GM18502 (cell line): ENCODE data around the gene CPNE2.
"Not testable (repeated sequence)": the region's sequence is repeated elsewhere in the genome, so short reads cannot be mapped to it uniquely, and the experiment has no call there.

Experiments
- ATAC-seq: cut with Tn5 transposase; IDR thresholded peaks from one replicate; pipeline ENCODE4 v1.9.1; 2021; ENCODE audit warnings: mild to moderate bottlenecking; ENCODE audit not compliant: unreplicated experiment, poor library complexity

CPNE2 gene

DNA sequence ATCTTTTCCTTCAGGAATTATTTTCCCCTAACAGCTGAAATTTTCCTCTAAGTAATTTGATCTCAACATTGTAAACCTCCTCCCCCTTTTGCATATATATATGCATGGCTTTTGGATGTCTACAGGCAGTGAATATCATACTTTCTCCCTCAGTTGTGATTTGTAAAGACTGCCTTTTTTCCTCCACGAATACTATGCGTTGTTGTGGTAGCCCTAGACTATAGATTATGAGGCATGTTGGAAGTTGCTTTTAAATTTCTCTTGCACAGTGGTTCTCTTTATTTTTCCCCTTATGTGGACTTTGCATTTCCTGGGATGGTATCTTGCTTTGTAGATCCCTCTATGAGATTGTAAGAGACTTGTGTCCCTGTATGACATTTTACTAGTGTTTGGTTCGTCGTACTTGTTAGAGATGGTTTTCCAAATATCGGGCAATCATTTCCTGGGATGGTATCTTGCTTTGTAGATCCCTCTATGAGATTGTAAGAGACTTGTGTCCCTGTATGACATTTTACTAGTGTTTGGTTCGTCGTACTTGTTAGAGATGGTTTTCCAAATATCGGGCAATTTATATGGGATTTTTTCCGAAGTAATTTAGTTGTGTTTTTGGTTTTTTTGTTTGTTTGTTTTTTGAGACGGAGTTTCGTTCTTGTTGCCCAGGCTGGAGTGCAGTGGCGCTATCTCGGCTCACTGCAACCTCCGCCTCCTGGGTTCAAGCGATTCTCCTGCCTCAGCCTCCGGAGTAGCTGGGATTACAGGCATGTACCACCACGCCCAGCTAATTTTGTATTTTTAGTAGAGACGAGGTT is 95.7 kb downstream of the CPNE2 start:
- not testable (repeated sequence) for ATAC-seq

DNA sequence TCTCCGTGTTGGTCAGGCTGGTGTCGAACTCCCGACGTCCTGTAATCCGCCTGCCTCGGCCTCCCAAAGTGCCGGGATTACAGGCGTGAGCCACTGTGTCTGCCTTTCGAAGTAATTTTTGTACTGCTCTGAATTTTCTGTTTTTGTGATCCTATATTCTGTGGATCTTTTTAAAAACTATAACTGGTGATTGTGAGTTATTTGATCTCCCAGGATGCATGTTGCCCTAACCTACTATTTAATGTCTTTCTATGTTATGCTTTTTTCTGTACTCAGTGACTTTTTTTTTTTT is 96.3 kb downstream of the CPNE2 start:
- ATAC-seq = no peak

DNA sequence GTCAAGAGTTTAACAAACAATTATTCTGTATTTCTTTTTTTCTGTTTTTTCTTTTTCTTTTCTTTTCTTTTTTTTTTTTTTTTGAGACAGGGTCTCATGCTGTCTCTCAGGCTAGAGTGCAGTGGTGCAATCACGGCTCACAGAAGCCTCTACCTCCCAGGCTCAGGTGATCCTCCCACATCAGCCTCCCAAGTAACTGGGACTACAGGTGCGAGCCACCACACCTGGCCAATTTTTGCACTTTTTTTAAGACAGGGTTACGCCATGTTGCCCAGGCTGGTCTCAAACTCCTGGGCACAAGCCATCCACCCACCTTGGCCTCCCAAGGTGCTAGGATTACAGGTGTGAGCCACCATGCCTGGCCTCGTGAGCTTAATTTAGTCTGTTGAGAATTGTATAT is 97.1 kb downstream of the CPNE2 start:
- ATAC-seq = not testable (repeated sequence)

DNA sequence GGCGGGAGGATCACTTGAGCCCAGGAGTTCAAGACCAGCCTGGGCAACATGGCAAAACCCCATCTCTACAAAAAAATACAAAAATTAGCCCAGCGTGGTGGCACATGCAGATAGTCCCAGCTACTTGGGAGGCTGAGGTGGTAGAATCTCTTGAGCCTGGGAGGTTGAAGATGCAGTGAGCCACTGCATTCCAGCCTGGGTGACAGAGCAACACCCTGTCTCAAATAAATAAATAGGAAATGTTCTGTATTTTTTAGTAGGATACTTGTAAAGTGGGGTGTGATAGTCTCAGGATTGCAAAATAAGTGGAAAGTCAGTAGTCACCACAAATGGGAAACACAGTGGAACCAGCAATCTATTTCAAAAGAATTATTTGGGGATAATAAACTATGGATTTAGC is 97.8 kb downstream of the CPNE2 start:
- no peak for ATAC-seq

DNA sequence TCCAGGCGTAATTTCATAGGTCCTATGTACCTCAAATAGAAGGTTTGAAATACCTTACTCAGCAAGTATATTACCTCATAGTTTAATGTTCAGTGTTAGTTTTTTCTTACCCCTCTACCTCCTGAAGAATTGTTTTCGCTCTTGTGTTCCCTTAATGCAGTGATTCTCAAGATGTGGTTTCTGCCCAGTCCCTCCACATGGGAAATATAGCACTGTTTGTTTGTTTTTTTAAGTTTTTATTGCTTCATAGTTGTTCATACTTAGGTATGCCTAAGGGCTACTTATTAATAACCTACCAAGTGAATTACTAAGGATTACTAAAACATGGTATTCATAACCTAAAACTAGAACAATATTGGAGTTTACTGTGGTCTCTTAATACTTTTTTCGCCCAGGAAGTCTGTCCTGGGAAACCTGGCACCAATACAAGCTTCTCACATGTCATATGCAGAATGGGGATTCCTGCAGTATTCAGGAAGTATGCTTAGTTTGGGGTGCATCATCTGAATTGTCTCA is 98.7 kb downstream of the CPNE2 start:
- no peak for ATAC-seq

DNA sequence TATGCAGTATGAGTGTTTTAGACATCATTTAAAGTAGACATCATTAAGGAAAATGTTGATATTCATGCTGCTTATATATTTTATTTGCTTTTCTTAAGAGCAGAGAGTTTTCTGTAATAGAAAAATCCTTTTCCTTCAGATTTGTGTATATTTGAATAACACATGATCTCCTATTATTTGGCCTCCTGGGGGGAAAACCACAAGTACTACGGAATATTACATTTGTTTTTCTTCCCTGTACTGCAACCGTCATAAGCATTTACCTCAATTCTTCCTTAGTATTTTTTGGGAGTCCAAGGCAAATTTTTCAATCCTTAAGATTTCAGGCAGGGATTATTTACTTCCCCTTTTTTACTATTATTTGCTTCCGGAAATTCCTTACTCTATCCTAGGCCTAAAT is 99.8 kb downstream of the CPNE2 start:
- no peak for ATAC-seq

DNA sequence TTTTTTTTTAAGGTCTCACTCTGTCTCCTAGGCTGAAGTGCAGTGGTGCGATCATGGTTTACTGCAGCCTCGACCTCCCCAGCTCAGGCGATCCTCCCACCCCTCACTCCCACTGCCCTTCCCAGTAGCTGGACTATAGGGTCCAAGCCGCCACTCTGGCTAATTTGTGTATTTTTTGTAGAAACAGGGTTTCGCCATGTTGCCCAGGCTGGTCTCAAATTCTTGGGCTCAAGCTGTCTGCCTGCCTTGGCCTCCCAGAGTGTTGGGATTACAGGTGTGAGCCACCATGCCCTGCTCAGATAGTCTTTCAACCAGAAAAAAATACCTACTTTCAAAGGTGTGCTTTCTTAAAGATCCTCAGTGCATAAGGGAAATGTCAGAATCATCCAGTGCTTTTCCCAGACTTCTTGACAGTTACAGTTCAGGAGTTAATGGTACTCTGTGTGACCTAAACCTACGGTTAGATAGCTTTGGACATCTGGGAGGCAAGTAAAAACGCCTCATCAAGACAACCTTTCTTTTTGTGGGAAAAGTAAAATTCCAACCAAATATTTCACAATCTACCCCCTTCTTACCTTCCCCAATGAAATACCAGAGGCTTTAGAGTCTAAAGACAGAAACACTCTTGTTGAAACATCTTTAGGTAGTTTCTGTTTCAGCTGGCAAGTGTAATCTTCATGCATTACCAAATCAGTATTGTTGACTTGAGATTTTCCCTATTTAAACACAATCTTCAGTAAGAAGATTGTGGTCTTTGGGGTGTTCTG is 100.5 kb downstream of the CPNE2 start:
- no peak for ATAC-seq

DNA sequence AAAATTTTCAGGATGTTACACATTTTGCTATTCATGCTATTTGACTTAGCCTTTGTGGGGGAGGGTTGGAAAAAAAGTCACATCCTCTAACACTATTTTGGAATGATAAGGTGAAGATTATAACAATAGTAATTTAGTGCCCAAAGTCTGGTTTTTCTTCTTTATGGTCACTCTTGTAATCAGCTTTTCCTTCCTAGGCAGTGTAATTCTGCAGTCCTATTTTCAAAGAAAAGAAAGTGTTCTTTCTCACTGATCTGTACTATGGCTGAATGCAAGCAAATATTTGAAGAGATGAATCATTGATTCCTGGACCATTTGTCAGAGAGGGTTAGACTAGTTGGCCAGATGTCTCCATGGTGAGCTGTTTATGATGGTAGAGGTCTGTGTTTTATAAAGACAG is 102.1 kb downstream of the CPNE2 start:
- ATAC-seq = no peak

DNA sequence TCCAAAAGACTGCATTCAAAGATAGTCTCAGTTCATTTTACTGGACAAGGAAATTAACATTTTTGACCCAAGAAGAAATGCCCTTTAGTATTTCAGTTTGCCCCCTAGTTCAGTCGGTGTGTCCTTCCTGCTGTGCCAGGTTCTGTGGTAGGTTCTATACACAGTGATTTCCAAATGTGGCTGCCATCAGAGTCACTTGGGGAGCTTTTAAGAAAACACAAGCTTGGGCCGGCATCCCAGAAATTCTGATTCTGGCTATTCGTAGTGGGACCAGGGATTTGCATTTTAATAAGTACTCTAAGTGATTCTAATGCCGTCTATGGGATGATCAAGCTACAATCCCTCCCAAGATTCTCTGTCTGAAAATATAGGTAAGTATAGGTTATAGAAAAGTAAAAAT is 103.9 kb downstream of the CPNE2 start:
- no peak for ATAC-seq

DNA sequence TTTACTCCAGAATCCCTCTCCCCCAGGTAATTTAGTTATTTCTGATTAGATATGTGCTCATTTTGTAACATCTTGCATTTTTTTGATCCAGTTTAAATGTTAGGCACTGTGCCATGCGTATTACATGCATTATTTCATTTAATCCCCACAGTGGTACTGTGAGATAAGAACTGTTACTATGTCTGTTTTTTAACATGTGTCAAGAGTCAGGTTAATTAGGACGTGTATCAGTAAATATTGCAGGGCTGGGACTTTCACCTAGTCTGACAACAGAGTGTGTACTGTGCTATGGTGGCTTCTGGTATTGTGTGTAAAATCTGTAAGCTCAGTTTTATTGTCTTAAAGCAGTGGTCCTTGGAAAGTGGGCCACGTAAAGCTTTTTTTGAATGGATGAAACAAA is 104.4 kb downstream of the CPNE2 start:
- no peak for ATAC-seq
